ENCODE measurements around the gene FHL3.

DNA sequence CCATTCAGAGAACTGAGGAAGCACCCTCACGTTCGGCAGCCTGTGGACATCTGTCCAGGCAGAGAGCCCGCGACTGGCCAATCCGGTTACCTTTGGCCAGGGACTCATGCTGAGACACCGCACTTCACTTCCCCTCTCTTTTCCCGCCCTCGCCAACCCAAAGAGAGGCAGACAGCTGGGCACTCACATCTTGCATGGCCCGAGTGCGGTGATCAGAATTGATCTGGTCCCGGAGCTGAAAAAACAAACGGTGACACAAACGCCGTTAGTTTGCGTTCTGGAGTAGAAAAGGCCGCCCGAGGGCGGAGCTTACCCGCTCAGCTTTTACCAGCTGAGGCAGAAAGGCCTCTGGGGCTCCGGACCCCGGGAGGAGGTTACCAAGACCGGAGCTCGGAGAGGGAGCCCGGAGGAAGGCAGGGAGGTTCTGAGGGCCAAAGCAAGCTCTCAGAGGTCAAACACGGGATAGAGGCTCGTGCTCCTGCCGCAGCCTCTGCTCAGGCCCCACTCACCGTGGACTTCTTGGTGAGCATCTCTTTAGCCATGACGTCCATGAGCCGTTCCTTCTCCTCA is 15.9 kb downstream of the FHL3 start:
- TF ChIP-seq, protein P1, sequence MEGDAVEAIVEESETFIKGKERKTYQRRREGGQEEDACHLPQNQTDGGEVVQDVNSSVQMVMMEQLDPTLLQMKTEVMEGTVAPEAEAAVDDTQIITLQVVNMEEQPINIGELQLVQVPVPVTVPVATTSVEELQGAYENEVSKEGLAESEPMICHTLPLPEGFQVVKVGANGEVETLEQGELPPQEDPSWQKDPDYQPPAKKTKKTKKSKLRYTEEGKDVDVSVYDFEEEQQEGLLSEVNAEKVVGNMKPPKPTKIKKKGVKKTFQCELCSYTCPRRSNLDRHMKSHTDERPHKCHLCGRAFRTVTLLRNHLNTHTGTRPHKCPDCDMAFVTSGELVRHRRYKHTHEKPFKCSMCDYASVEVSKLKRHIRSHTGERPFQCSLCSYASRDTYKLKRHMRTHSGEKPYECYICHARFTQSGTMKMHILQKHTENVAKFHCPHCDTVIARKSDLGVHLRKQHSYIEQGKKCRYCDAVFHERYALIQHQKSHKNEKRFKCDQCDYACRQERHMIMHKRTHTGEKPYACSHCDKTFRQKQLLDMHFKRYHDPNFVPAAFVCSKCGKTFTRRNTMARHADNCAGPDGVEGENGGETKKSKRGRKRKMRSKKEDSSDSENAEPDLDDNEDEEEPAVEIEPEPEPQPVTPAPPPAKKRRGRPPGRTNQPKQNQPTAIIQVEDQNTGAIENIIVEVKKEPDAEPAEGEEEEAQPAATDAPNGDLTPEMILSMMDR (IDR thresholded peaks at IDR 0.05; ENCODE audit: insufficient read depth, low read length, poor library complexity, severe bottlenecking) = no peak
- TF ChIP-seq EZH2phosphoT487 (conservative IDR thresholded peaks at IDR 0.05; ENCODE audit: low read length) = no peak
